Measurements from ENCODE around the gene ITGA1.

ITGA1 gene

GRCh38 chr5:52983731-52984636 is 196.3 kb downstream of the ITGA1 start:
- no peaks in the 10 kb centered on the region for H3K9me3 Mint-ChIP-seq
- no peak for ATAC-seq (replicated peaks; ENCODE audit: extremely low read depth, poor library complexity, severe bottlenecking)
- H3K4me3 Mint-ChIP-seq = no peak overlapping the region
- no peak for DNase-seq (ENCODE audit: low spot score in 2 of 2)
- peaks cover 62% of the 10 kb centered on the region for H3K27me3 Mint-ChIP-seq
- H3K27ac Mint-ChIP-seq (ENCODE audit: low read depth) = no peak overlapping the region
- H3K36me3 Mint-ChIP-seq (ENCODE audit: insufficient read depth) = no peaks in the 10 kb centered on the region
- H3K4me1 Mint-ChIP-seq = peaks cover 6% of the 10 kb centered on the region

- no peaks in the 10 kb centered on the region for H3K36me3 Mint-ChIP-seq (ENCODE audit: insufficient read depth)
- peaks cover 49% of the 10 kb centered on the region for H3K27me3 Mint-ChIP-seq
- H3K27ac Mint-ChIP-seq (ENCODE audit: low read depth) = no peak overlapping the region
- H3K4me3 Mint-ChIP-seq = no peak overlapping the region
- DNase-seq (ENCODE audit: low spot score in 2 of 2) (no peak), ATAC-seq (replicated peaks; ENCODE audit: extremely low read depth, poor library complexity, severe bottlenecking) (no peak)
- H3K4me1 Mint-ChIP-seq = peaks cover 6% of the 10 kb centered on the region
- H3K9me3 Mint-ChIP-seq = no peaks in the 10 kb centered on the region
Observed at GRCh38 chr5:52985306-52985705, 197.6 kb downstream of the ITGA1 start.

GRCh38 chr5:52987711-52988331 is 200.1 kb downstream of the ITGA1 start:
- ATAC-seq (replicated peaks; ENCODE audit: extremely low read depth, poor library complexity, severe bottlenecking) (no peak), DNase-seq (ENCODE audit: low spot score in 2 of 2) (no peak)
- Mint-ChIP-seq H3K4me1 (peaks cover 6% of the 10 kb centered on the region), H3K36me3 (ENCODE audit: insufficient read depth) (no peaks in the 10 kb centered on the region), H3K27me3 (peaks cover 51% of the 10 kb centered on the region), H3K4me3 (no peak overlapping the region), H3K27ac (ENCODE audit: low read depth) (no peak overlapping the region), H3K9me3 (no peaks in the 10 kb centered on the region)

- ATAC-seq (replicated peaks; ENCODE audit: extremely low read depth, poor library complexity, severe bottlenecking) (peak; percentile 22), DNase-seq (ENCODE audit: low spot score in 2 of 2) (no peak)
- Mint-ChIP-seq H3K4me3 (peak overlapping the region; percentile 62), H3K4me1 (peaks cover 6% of the 10 kb centered on the region), H3K27me3 (peaks cover 50% of the 10 kb centered on the region), H3K36me3 (ENCODE audit: insufficient read depth) (no peaks in the 10 kb centered on the region), H3K27ac (ENCODE audit: low read depth) (no peak overlapping the region), H3K9me3 (no peaks in the 10 kb centered on the region)
Observed at GRCh38 chr5:52988335-52989024, 200.8 kb downstream of the ITGA1 start.

GRCh38 chr5:52989025-52989780 is 201.5 kb downstream of the ITGA1 start, which contains the start of gene ITGA2:
TSS of gene ITGA2 (plus strand) at chr5:52989352. CDS start at chr5:52989469, 117 bp downstream.
- Mint-ChIP-seq H3K9me3 (no peaks in the 10 kb centered on the region), H3K36me3 (ENCODE audit: insufficient read depth) (no peaks in the 10 kb centered on the region), H3K27ac (ENCODE audit: low read depth) (no peak within 1 kb of the TSS), H3K27me3 (peaks cover 43% of the 10 kb centered on the region), H3K4me1 (peaks cover 6% of the 10 kb centered on the region), H3K4me3 (peak within 1 kb of the TSS; percentile 62)
- DNase-seq (ENCODE audit: low spot score in 2 of 2) = no peak
- peak; percentile 40 for ATAC-seq (replicated peaks; ENCODE audit: extremely low read depth, poor library complexity, severe bottlenecking)

- Mint-ChIP-seq H3K4me1 (peaks cover 6% of the 10 kb centered on the region), H3K9me3 (no peaks in the 10 kb centered on the region), H3K27me3 (peaks cover 36% of the 10 kb centered on the region), H3K27ac (ENCODE audit: low read depth) (no peak overlapping the region), H3K36me3 (ENCODE audit: insufficient read depth) (no peaks in the 10 kb centered on the region), H3K4me3 (peak overlapping the region; percentile 62)
- DNase-seq (ENCODE audit: low spot score in 2 of 2) (no peak), ATAC-seq (replicated peaks; ENCODE audit: extremely low read depth, poor library complexity, severe bottlenecking) (peak; percentile 23)
Observed at GRCh38 chr5:52989781-52990527, 202.2 kb downstream of the ITGA1 start.

- Mint-ChIP-seq H3K4me3 (no peak overlapping the region), H3K9me3 (no peaks in the 10 kb centered on the region), H3K27ac (ENCODE audit: low read depth) (no peak overlapping the region), H3K4me1 (peaks cover 6% of the 10 kb centered on the region), H3K27me3 (peaks cover 34% of the 10 kb centered on the region), H3K36me3 (ENCODE audit: insufficient read depth) (no peaks in the 10 kb centered on the region)
- ATAC-seq (replicated peaks; ENCODE audit: extremely low read depth, poor library complexity, severe bottlenecking) (no peak), DNase-seq (ENCODE audit: low spot score in 2 of 2) (no peak)
Observed at GRCh38 chr5:52990528-52990925, 202.8 kb downstream of the ITGA1 start.

- no peaks in the 10 kb centered on the region for H3K36me3 Mint-ChIP-seq (ENCODE audit: insufficient read depth)
- ATAC-seq (replicated peaks; ENCODE audit: extremely low read depth, poor library complexity, severe bottlenecking) (no peak), DNase-seq (ENCODE audit: low spot score in 2 of 2) (no peak)
- H3K9me3 Mint-ChIP-seq = no peaks in the 10 kb centered on the region
- peaks cover 14% of the 10 kb centered on the region for H3K27me3 Mint-ChIP-seq
- H3K27ac Mint-ChIP-seq (ENCODE audit: low read depth) = no peak overlapping the region
- H3K4me1 Mint-ChIP-seq = peaks cover 5% of the 10 kb centered on the region
- H3K4me3 Mint-ChIP-seq = no peak overlapping the region
Observed at GRCh38 chr5:52993367-52993766, 205.7 kb downstream of the ITGA1 start.

- Mint-ChIP-seq H3K9me3 (no peaks in the 10 kb centered on the region), H3K4me3 (no peak overlapping the region), H3K4me1 (no peaks in the 10 kb centered on the region), H3K27me3 (peaks cover 14% of the 10 kb centered on the region), H3K36me3 (ENCODE audit: insufficient read depth) (no peaks in the 10 kb centered on the region), H3K27ac (ENCODE audit: low read depth) (no peak overlapping the region)
- DNase-seq (ENCODE audit: low spot score in 2 of 2) (no peak), ATAC-seq (replicated peaks; ENCODE audit: extremely low read depth, poor library complexity, severe bottlenecking) (no peak)
Observed at GRCh38 chr5:52994266-52994665, 206.6 kb downstream of the ITGA1 start.

GRCh38 chr5:52995095-52995494 is 207.4 kb downstream of the ITGA1 start:
- Mint-ChIP-seq H3K27ac (ENCODE audit: low read depth) (no peak overlapping the region), H3K9me3 (no peaks in the 10 kb centered on the region), H3K4me3 (no peak overlapping the region), H3K36me3 (ENCODE audit: insufficient read depth) (no peaks in the 10 kb centered on the region), H3K27me3 (peaks cover 14% of the 10 kb centered on the region), H3K4me1 (no peaks in the 10 kb centered on the region)
- ATAC-seq (replicated peaks; ENCODE audit: extremely low read depth, poor library complexity, severe bottlenecking) = no peak
- no peak for DNase-seq (ENCODE audit: low spot score in 2 of 2)

GRCh38 chr5:52995914-52996313 is 208.2 kb downstream of the ITGA1 start:
- Mint-ChIP-seq H3K4me1 (no peaks in the 10 kb centered on the region), H3K27ac (ENCODE audit: low read depth) (no peak overlapping the region), H3K9me3 (no peaks in the 10 kb centered on the region), H3K4me3 (no peak overlapping the region), H3K36me3 (ENCODE audit: insufficient read depth) (no peaks in the 10 kb centered on the region), H3K27me3 (peaks cover 14% of the 10 kb centered on the region)
- no peak for ATAC-seq (replicated peaks; ENCODE audit: extremely low read depth, poor library complexity, severe bottlenecking)
- no peak for DNase-seq (ENCODE audit: low spot score in 2 of 2)
